Activated CD8-positive, alpha-beta memory T cell treated with anti-CD3 and anti-CD28 coated beads for 4 hours (primary cell): ENCODE data around the gene NTPCR.

Experiments
- DNase-seq, 2 donors: peaks; one replicate each; pipeline ENCODE4 v3.0.0-alpha.2; 2020; ENCODE audit warnings: low read depth in 2 of 2

The NTPCR gene

DNA sequence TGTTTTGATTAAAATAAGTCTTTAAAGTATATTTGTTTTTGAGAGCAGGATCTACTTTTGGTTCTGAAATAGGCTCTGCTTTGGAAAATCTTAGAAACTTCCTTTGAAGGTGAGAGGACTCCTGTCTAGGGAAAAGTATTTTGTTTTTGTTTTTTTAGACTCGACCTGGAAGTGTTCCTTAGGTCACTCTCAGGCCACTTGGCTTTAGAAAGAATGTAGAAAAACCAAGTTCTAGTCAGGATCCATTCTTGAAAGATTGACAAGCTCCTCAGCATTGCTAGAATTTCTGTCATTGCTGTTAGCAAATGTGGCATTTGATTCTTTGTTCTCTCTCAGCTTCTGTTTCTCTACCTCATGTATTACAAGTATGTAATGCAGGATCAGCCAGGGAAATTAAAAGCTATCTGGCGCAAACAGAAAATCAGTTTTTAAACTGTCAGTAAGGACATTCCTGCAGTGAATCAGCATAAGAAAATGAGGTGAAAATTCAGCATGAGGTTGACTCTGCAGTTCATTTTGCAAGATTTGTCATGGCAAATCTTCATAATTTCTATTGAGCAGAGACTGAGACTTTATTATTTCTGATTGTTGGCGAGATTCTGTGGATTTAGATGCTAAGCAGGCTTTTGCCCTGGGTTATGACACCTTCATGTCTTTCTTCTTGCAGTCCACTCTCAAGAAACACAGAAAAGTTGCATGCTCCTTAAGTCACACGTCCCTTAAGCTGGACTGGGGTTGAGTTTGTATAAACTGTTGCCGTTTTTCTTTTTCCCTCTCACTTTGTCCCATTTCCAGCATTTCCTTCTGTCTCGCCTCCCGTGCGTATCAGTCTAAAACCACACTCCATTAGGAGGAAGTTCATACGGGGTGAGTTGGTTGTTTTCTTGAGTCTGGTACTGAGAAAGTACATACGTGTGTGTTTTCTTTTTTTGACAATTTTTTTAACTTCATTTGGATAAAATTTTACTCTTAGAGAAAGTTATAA is 12.6 kb downstream of the NTPCR start:
- DNase-seq, result no peak

DNA sequence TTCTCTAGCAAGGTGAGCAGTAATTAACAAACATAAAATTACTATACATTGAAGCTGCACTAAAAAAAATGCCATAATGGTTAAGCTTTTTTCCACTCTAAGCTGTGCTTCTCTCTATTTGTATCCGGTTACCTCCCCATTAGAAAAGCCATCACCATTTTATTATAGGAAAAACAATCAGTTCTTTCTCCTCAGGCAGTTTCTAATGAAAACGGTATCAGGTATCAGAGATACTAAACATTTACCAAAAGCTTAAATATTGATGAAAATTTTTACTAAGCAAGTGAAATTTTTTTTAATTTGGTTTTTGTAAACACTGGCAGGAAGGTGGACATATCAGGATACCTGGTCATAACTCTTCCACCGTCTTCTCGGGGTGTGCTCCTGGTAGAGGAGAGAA is 14.2 kb downstream of the NTPCR start:
- DNase-seq, result no peak

DNA sequence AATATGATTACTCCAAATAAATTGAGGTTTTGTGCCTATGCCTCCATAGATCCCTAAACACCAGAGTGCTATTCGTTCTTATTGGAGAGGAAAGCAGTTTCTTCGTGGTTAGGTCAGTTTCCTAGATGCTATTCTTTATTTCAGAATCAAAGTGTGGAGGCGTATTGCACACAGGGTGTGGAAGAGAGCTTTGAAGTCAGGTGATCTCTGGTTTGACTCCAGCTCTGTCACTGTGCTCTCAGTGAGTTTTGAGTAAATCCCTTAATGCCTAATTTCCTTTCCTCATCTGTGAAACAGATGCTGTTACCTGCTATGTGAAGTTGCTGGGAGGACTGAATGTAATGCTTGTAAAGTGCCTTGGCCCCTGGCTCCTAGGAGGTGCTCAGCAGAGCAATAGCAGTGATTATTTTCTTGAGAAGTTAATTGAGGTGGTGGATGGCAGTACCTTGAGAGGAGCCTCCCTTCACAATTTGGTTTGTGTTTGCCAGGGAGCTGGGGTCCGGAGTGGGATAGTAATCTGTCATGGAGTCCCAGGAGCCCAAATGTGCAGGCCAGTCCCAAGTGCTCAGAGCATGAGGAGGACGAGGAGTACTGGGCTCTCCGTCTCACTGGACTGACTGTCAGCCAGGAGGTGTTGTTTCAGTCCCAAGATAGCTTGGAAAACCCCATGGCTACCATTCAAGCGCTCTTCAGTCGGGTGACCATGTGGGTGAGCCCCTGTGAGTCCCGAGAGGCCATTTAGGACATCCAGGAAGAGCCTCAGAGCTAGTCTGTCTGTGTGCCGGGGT is 14.9 kb downstream of the NTPCR start:
- DNase-seq, result no peak

DNA sequence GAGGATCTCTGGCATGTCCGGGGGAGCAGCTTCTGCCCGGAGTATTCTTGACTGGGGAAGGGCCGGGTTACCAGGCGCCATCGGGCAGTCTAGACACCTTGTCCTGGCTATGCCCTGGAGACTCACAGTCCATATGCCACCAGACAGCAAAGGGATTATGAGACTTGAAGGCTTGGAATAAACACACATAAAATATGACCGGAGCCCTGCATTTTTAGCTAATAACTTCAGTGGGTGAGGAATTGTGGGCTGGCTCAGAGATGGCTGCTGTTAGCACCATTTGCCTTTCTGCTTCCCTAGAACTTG is 15.5 kb downstream of the NTPCR start:
- no peak for DNase-seq

DNA sequence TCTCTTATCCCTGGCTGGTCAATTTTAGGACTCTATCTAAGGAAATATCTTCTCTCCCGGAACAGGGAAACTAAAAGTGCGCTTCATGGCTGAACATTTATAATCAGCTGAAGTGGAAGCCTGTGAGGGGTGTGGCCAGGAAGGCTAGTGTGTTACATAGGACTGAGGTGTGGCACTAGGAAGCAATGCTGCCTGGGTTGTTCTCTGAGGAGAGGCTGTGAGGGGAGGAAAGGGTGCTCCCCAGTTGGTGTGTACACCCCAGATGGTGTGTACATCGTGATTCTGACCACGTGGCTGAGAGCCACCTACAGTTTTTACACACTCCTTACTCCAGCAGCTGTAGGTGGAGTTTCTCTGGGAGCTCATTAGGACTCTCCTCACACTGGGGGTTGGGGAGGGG is 16.3 kb downstream of the NTPCR start:
- DNase-seq, result no peak

DNA sequence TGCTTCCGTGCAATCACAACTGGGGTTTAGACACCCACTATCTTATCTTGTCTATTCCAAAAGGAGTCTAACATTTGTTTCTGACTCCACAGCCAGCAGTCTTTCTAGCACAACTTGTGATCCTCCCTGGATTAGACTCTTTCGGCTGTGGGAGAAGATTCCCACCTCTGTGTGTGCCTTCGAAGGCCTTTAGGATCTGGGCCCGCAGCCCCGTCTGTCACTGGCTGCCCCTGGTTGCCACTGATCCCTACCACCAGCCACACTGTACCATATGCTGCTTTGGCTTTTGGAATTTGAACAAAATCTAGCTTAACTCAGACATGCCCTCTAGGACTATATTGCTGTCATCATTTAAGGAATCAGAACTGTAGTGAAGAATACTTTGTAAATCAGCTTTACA is 18.0 kb downstream of the NTPCR start:
- DNase-seq, result no peak

DNA sequence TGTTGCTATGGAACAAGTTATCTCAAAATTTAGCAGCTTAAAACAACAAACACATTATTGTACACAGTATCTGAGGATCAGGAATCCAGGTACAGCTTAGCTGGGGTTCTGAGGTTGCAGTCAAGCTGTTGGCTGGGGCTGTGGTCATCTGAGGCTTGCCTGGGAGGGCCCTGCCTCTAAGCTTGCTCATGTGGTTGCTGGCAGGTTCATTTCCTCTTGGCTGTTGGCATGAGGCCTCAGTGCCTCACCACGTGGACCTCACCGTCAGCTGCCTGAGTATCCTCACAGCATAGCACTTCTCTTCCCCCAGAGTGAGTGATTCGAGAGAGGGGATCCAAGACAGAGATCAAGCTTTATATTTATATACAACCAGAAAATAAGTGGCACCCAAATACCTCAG is 18.6 kb downstream of the NTPCR start:
- no peak for DNase-seq

DNA sequence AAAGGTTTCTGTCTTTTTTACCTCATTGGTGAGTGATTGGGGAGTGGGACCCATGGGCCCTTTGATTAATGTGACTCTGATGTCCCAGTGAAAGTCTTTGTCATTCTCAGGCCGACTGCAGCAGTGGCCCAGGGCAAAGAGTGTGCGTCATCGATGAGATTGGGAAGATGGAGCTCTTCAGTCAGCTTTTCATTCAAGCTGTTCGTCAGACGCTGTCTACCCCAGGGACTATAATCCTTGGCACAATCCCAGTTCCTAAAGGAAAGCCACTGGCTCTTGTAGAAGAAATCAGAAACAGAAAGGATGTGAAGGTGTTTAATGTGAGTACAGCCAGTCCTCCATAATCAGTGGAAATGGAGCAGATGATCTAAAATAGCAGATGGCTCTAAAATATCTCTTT is 19.4 kb downstream of the NTPCR start:
- DNase-seq, result no peak

DNA sequence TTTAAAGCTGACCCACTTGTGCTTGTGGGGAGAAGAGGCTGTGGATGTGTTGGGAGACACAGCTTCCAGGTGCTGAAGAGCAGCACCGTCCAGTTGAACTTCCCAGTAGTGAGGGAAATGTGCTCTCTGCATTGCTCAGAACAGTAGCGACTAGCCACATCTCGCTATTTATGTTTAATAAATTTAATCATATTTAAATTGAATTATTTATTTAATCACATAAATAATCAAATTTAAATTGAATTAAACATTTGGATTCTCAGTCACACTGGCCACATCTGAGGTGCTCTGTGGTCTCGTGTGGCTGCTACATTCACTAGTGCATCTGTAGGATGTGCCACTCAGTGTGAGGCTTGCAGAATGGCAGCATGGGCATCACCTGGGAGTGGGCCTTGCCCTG is 20.1 kb downstream of the NTPCR start:
- DNase-seq, result no peak

DNA sequence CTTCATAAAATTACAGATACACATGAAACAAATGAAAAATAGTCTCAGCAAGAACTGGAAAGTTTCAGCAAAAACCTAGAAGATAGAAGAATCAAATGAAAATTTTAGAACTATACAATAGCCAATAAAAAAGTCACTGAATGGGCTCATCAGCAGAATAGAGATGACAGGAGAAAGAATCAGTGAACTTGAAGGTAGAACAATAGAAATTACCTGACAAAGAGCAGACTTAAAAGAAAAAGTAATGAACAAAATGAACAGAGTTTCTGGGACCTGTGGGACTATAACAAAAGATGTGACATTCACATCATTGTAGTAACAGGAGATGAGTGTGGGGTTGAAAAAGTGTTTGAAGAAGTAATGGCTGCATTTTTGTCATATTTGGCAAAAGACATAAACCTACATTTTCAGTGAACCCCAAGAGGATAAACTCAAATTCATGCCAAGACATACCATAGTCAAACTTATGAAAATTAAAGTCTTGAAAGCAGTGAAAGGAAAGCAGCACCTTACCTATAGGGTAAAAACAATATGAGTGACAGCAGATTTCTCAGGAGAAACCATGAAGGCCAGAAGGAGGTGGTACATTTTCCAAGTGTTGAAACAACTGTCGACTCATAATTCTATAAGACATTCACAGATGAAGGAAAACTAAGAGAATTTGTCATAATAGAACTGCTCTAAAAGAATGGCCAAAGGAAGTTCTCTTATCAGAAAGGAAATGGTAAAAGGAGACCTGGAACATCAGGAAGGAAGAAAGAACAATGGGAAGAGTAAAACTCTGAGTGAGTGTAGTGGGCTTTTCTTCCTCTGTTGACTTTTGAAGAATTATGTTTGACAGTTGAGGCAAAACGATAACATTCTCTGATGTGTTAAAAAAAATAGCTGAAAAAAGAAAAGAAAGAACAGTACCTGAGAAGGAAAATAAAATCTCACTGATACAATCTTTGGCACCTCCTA is 23.5 kb downstream of the NTPCR start:
- no peak for DNase-seq

DNA sequence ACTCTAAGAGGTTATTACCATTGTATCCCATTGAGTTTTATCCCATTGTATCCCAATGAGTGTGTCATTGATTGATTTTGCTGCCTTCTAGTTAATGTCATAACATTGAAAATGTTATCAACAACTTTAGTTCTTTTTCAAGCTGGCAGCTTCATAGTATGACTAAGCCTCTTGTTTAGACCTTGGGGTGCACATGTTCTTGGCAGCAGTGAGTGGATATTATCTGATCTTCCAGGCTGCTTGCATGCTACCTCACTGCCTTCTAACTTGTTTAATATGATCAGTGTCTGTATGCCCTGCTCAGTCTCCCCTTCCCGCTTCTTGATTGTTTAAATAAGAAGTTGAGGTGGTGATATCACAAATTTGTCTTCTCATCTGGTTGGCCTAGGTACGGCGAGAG is 24.6 kb downstream of the NTPCR start:
- DNase-seq, result no peak

DNA sequence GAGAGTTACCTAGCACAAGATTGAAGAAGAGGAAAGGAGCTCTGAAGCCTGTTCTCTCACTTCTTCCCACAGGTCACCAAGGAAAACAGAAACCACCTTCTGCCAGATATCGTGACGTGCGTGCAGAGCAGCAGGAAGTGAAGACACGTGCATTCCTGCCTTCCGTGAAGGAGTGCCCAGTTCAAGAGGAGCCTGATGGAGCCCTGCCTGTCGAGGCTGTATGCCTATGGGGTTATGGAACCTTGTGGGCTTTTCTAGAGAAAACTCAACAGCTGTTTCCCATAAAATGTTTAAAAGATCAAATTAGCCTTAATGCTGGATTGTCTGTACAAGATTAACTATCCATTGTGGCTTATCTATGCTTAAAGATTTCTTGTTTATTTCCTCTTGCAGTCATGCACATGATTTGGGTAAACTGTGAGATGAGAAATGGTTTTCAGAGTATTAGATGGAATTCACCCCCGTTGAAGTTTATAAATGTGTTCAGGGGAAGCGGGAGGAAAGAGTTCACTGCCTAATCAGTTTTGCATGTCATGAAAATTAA is 27.8 kb downstream of the NTPCR start:
- DNase-seq, result no peak

DNA sequence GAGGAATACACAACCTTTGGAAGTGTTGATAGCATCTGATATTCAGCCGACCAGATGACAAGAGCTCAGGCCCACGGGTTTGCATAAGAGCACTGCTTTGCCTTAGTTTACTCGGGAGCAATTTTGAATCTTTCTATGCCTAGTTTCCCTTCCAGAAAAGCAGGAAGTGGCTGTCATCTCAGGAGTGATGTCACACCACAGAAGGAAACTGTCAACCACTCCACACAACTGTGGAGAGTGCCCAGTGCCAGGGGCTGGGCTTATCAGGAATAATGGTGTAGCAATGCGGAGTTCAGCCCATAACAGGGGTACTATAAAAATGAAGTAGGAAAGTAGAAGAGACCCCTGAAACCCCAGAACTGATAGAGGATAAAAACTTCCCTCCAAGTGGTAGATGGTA is 28.4 kb downstream of the NTPCR start:
- DNase-seq, result no peak

DNA sequence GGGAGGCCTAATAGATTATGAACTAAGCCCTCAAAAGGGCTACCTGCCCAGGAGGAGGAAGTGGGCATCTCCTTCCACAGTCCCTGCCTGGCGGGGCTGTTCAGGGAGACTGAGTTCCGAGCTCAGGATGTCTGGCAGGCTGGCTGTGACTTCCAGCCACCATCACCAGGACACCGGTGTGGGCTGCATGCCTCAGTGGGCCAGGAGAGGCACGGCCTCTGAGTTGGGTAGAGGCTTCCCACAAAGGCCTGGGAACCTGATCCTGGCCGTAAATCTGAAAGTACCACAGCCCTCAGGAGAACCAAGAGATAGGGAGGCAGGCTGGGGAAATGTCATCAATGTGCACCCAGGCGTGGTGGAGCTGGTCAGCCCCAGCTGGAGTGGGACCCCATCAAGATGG is 29.1 kb downstream of the NTPCR start:
- no peak for DNase-seq

DNA sequence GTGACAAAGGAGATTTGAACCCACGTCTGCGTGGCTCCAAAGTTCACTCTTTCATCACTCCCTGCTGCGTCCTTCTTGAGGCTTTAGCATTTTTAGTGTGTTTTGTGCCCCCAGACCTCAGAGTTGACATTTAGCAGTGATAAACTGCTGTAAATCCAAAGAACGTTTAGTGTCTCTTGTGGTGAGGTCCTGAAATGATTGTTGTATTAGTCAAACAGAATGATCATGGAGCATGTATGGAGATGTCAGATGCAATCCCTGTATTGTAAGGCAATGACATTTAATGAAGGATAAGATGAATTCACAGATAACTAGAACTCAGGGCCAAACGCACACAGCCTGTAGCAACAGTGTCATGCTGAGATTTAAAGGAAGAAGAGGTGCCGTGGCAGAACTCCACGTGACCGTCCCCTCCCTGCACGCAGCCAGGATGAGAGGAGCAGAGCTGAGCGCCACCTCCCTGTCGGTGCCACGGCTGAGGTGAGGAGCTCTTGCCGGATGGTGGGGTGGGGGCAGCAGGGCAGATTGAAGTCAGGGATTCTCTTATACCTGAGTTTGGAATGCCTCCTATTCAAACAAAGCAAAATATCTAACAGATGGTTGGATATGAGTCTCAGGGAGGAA is 30.1 kb downstream of the NTPCR start:
- no peak for DNase-seq

DNA sequence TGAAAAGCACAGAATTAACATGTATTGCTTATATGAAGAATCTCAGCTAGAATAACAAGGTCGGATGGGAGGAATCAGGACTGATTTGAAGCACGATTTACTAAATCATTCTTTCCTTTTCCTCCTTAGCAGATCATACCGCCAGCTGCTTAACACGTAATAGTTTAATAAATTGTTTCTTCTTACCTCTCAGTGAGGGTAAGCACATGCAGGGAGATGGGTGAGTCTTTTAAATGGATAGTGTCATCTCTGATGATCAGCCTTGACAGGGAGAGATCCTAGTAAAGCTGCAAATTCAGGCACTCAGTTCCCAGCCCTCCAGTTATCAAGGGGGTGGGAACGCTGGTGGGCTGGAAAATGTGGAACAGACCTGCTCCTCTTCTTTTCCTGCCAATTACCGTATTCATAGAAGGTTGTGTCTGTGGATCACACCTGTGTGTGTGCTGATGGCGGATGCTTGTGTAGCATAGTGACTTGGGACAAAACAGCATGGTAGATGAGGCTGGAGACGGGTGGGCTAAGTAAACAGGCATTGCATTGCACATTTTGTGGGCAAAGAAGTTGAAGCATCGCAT is 30.7 kb downstream of the NTPCR start:
- no peak for DNase-seq

DNA sequence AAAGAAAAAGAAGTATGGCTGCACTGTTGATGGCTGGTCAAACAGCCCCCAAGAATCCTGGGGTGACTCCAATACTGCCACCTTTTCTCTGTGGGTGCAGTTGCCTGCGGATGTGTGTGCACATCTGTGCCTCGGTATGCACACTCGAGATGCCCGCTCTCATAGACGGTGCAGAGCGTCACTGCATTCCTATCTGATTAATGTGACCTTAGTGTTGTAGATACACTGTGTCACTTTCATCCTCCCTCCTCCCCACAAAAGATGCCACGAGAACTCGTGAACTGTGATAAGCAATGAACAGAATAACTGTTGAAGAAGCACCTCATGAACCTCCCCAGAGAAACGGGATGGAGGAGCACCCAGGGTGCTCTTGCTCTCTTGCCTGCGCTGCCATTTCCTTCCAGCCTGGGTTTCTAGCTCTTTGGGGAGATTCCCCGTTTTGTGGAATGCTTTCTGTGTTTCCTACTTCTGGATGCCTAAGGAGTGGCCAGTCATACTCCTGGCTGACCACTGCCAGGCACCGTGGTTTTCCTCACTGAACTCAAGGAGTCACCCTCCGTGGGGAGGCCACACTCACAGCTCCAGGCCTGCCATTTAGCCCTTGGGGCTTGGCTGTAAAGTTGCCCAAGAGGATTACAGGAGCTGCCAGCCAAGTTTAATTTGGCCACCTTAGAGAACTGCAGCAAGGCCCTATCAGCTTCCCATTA is 32.0 kb downstream of the NTPCR start:
- DNase-seq, result no peak

DNA sequence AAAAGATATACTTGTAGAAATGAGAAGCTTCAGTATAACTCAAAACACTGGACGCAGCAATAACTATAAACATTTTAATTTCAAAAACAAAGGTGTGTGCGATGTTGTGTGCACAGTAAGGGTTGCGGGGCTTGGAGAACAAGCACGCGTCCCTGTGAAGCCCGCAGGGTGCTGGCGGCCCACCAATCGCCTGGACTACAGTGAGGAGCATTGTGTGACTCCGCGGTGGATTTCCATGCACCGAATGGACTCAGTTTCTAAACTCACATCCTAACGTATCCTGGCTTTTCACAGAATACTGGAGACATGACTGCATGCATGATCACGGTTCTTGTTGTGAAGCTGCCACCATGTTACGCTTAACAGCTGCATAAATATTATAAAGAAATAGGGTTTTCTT is 33.0 kb downstream of the NTPCR start:
- DNase-seq, result no peak

DNA sequence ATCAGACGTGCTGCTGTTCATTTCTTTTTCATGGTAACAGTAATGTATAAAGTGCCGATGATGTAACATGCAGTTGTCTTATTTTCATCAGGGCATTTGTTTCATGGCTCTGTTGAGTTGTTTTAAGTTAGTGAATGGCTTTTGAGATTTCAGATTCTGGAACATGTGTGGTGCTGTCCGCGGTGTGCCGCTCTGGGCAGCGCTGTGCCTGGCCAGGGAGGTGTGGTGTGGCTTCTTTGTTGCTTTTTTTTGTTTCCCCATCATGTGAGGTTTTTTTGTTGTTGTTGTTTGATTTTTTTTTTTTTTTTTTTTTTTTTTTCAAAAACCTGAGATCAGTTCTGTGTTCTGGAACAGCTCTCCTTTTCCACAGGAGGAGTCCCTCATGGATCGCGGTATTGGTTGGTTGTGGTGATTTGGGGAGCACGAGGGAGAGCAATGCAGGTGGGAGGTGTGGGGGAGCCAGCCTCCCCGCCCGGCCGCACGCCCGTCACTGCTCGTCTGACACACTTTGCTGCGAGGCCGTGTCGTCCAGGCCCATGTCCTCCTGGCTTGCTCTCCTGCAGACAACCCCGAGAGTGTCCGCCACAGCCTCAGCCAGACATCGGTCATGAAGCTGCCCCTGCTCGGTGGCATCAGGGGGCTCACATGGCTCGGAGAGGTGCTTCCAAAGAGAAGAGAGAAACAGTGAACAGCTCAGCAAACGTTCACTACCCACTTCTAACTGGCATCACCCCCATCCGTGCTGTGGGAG is 33.6 kb downstream of the NTPCR start:
- no peak for DNase-seq
